ENCODE results near the gene CDV3.

DNA sequence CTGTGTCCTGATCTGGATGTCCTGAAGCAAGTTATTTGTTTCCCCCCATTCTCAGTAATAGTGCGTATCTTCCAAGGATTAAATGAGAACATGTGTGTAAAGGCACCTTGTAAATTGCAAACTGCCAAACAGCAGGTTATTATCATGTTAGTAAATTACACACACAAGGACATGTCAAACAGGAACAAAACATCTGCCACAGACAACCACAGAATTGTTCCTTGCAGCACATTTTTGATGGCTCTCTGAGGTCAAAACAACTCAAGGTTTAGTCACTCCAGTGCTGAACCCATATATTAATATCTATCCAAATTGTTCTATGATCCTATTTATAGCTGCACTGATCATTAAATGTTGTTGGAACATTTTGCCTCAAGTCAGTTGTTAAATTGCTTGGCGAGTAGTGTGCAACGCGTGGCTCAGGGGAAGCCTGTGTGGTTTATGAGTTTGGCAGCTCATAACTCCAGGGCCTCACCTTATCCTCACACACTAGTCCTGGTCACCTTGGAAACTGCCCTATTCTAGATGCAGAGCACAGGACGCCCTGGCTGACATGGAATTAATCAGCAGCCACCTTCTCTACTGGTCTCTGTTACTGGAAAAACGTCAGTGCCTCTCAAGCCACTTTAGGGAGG, 46.3 kb upstream of the CDV3 start:
- TF ChIP-seq, protein P1, sequence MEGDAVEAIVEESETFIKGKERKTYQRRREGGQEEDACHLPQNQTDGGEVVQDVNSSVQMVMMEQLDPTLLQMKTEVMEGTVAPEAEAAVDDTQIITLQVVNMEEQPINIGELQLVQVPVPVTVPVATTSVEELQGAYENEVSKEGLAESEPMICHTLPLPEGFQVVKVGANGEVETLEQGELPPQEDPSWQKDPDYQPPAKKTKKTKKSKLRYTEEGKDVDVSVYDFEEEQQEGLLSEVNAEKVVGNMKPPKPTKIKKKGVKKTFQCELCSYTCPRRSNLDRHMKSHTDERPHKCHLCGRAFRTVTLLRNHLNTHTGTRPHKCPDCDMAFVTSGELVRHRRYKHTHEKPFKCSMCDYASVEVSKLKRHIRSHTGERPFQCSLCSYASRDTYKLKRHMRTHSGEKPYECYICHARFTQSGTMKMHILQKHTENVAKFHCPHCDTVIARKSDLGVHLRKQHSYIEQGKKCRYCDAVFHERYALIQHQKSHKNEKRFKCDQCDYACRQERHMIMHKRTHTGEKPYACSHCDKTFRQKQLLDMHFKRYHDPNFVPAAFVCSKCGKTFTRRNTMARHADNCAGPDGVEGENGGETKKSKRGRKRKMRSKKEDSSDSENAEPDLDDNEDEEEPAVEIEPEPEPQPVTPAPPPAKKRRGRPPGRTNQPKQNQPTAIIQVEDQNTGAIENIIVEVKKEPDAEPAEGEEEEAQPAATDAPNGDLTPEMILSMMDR (IDR thresholded peaks at IDR 0.05 in 8 of 11, conservative IDR thresholded peaks at IDR 0.05 in 3 of 11), result no peak
- TF ChIP-seq POLR2A (IDR thresholded peaks at IDR 0.05), result no peak

All from spleen (tissue), 7 donors.